Mesenchymal stem cell (in vitro differentiated cells and primary cell): Measurements from ENCODE around the gene KIF26B.

Experiments used
- DNase-seq: peaks from one replicate; pipeline ENCODE4 v3.0.0-alpha.2; 2013
- H2AFZ ChIP-seq: one replicate; pipeline ENCODE4 v1.6.1; 2013; ENCODE audit warnings: low read depth, mild to moderate bottlenecking, control low read depth, inconsistent platforms, low read length, moderate library complexity
- H2AK5ac ChIP-seq: 2 replicates; pipeline ENCODE4 v1.6.1; 2013; ENCODE audit warnings: low read length, moderate library complexity, mild to moderate bottlenecking, inconsistent platforms; ENCODE audit not compliant: severe bottlenecking
- H2BK120ac ChIP-seq: one replicate; pipeline ENCODE4 v1.6.1; 2013; ENCODE audit warnings: low read depth, mild to moderate bottlenecking, inconsistent platforms, low read length, moderate library complexity
- H2BK12ac ChIP-seq, 2 experiments: one replicate each; pipeline ENCODE4 v1.6.1; 2013; ENCODE audit warnings: inconsistent platforms in 2 of 2, low read length in 2 of 2, mild to moderate bottlenecking in 2 of 2, moderate library complexity in 2 of 2, control low read depth in 1 of 2
- H2BK15ac ChIP-seq: one replicate; pipeline ENCODE4 v1.6.1; 2013; ENCODE audit warnings: mild to moderate bottlenecking, low read depth, inconsistent platforms; ENCODE audit not compliant: poor library complexity, severe bottlenecking
- H2BK5ac ChIP-seq: 2 replicates; pipeline ENCODE4 v1.6.1; 2013; ENCODE audit warnings: low read depth, mild to moderate bottlenecking, low read length, control low read depth, inconsistent platforms; ENCODE audit not compliant: poor library complexity, severe bottlenecking
- H3K14ac ChIP-seq, 2 experiments: one replicate each; pipeline ENCODE4 v1.6.1; 2013; ENCODE audit warnings: inconsistent platforms in 2 of 2, low read length in 2 of 2, control low read depth in 1 of 2, mild to moderate bottlenecking in 1 of 2, moderate library complexity in 1 of 2
- H3K18ac ChIP-seq, 2 experiments: one replicate each; pipeline ENCODE4 v1.6.1; 2013; ENCODE audit warnings: inconsistent platforms in 2 of 2, low read length in 2 of 2, control low read depth in 1 of 2, low read depth in 1 of 2, mild to moderate bottlenecking in 1 of 2
- H3K23ac ChIP-seq, 2 experiments: one replicate each; pipeline ENCODE4 v1.6.1; 2013; ENCODE audit warnings: inconsistent platforms in 2 of 2, low read length in 2 of 2, mild to moderate bottlenecking in 2 of 2, moderate library complexity in 2 of 2, control low read depth in 1 of 2
- H3K27ac ChIP-seq: 2 replicates; pipeline ENCODE4 v1.5.1; 2013; ENCODE audit warnings: mild to moderate bottlenecking, moderate library complexity, low read length, control low read depth, inconsistent platforms; ENCODE audit not compliant: poor library complexity, severe bottlenecking
- H3K27me3 ChIP-seq, 2 experiments: 2 replicates each; pipeline versions ENCODE4 v1.6.1 to v1.7.0; 2013; ENCODE audit warnings: low read length in 2 of 2, mild to moderate bottlenecking in 2 of 2, moderate library complexity in 2 of 2, control low read depth in 1 of 2, inconsistent platforms in 1 of 2; ENCODE audit not compliant: control insufficient read depth in 1 of 2, insufficient read depth in 1 of 2
- H3K36me3 ChIP-seq, 2 experiments: 2 replicates each; pipeline versions ENCODE4 v1.6.1 to v1.7.0; 2013; ENCODE audit warnings: low read length in 2 of 2, control low read depth in 1 of 2, inconsistent platforms in 1 of 2, low read depth in 1 of 2, mild to moderate bottlenecking in 1 of 2; ENCODE audit not compliant: insufficient read depth in 2 of 2, control insufficient read depth in 1 of 2
- H3K4ac ChIP-seq, 2 experiments: one replicate each; pipeline ENCODE4 v1.6.1; 2013; ENCODE audit warnings: inconsistent platforms in 2 of 2, low read length in 2 of 2, mild to moderate bottlenecking in 2 of 2, moderate library complexity in 2 of 2, control low read depth in 1 of 2, low read depth in 1 of 2
- H3K4me1 ChIP-seq: 2 replicates; pipeline ENCODE4 v1.6.1; 2013; ENCODE audit warnings: low read depth, low read length, control low read depth; ENCODE audit not compliant: control insufficient read depth, insufficient read depth
- H3K4me2 ChIP-seq: 2 replicates; pipeline ENCODE4 v1.6.1; 2013; ENCODE audit warnings: low read length, mild to moderate bottlenecking, inconsistent platforms; ENCODE audit not compliant: poor library complexity, severe bottlenecking
- H3K4me3 ChIP-seq, 2 experiments: 2 replicates each; pipeline versions ENCODE4 v1.5.1 to v1.7.0; 2013; ENCODE audit warnings: low read length in 2 of 2, mild to moderate bottlenecking in 2 of 2, control low read depth in 1 of 2, low read depth in 1 of 2; ENCODE audit not compliant: insufficient read depth in 1 of 2
- H3K79me1 ChIP-seq: replicated peaks from 2 replicates; pipeline ENCODE4 v1.6.1; 2013; ENCODE audit warnings: mild to moderate bottlenecking, control low read depth, low read length, inconsistent platforms; ENCODE audit not compliant: poor library complexity, severe bottlenecking
- H3K9ac ChIP-seq: 2 replicates; pipeline ENCODE4 v1.7.0; 2013; ENCODE audit warnings: mild to moderate bottlenecking, low read length, moderate library complexity
- H3K9me3 ChIP-seq: 2 replicates; pipeline ENCODE4 v1.7.0; 2013; ENCODE audit warnings: mild to moderate bottlenecking, low read length; ENCODE audit not compliant: control insufficient read depth
- H4K8ac ChIP-seq: one replicate; pipeline ENCODE4 v1.6.1; 2013; ENCODE audit warnings: inconsistent platforms, mild to moderate bottlenecking, low read length, moderate library complexity
- H4K91ac ChIP-seq: one replicate; pipeline ENCODE4 v1.6.1; 2013; ENCODE audit warnings: mild to moderate bottlenecking, low read length, inconsistent platforms
- WGBS: methylation state at CpG from one replicate; pipeline ENCODE4 v1.1.7; 2013; ENCODE audit warnings: mixed read lengths; 5-methylcytosine and 5-hydroxymethylcytosine counted together

The KIF26B gene

DNA sequence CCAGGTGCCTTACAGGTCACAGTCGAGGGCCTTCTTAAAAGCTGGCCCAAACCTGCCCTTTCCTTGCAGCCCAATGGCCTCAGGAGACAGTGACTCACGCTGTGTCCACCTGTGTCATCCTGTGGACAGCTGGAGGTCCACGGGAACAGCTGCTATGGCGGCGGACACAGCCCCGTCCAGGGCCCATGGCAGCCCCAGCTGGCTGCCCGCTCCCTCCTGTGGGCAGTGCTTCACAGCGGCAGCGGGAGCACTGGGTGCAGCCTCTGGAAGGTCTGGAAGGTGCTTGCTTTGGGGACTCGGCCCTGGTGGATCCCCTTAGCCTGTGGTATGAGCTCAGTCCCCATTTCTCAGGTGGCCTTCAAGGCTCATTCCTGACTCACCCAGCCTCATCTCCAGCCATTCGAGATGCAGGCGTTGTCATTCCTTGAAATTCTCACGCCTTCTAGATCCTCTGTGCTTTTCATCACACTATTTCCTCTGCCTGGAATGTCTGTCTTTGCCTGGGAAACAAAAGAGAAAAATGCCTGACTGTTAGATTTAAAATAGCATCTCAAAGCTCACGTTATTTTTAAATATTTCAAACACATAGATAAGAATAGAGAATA is 86.8 kb downstream of the KIF26B start:
- Histone ChIP-seq H4K8ac (no peak overlapping the region), H3K4me3 (no peak overlapping the region), H4K91ac (no peak overlapping the region), H3K4ac (no peak overlapping the region), H3K36me3 (no peaks in the 10 kb centered on the region), H2BK12ac (no peak overlapping the region), H3K79me1 (no peaks in the 10 kb centered on the region), H2AK5ac (no peak overlapping the region), H3K27me3 (no peaks in the 10 kb centered on the region), H3K4me2 (no peak overlapping the region), H3K23ac (no peak overlapping the region), H3K4me1 (no peaks in the 10 kb centered on the region), H2BK120ac (no peak overlapping the region), H2AFZ (no peak overlapping the region), H2BK15ac (no peak overlapping the region), H3K9me3 (no peaks in the 10 kb centered on the region), H3K14ac (no peak overlapping the region), H2BK5ac (no peak overlapping the region), H3K18ac (no peak overlapping the region), H3K27ac (no peak overlapping the region), H3K9ac (no peak overlapping the region)
- DNase-seq = no peak
- WGBS = 92% methylated on average over 12 of the region's 14 CpGs

DNA sequence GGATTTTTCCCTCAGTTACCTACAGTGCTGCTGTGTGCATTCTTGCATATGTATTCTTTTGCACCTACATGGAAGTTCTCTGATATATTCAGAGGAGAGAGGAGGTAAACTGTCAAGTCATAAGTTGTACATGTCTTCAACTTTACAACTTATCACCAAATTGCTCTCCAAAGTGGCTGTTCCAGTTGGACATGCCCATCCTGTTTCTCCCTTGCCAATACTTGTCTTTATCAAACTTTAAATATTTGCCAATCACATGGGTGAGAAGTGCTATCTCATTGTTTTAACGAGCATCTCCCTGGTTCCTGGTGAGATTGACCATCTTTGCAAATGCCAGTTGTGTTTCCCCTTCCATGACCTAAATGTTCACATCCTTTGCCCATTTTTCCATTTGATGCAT is 88.2 kb downstream of the KIF26B start:
- H3K36me3 ChIP-seq = no peaks in the 10 kb centered on the region
- H2AK5ac ChIP-seq = no peak overlapping the region
- H3K27ac ChIP-seq = no peak overlapping the region
- H2BK5ac ChIP-seq = no peak overlapping the region
- no peaks in the 10 kb centered on the region for H3K4me1 ChIP-seq
- no peak overlapping the region for H3K14ac ChIP-seq
- H3K18ac ChIP-seq = no peak overlapping the region
- H2BK12ac ChIP-seq = no peak overlapping the region
- no peak overlapping the region for H2BK120ac ChIP-seq
- no peak overlapping the region for H3K4ac ChIP-seq
- H3K27me3 ChIP-seq = no peaks in the 10 kb centered on the region
- H3K23ac ChIP-seq = no peak overlapping the region
- no peak overlapping the region for H2AFZ ChIP-seq
- H3K4me2 ChIP-seq = no peak overlapping the region
- WGBS = 79% methylated on average over 1 of the region's 1 CpG
- no peaks in the 10 kb centered on the region for H3K9me3 ChIP-seq
- H3K79me1 ChIP-seq = no peaks in the 10 kb centered on the region
- no peak overlapping the region for H3K9ac ChIP-seq
- no peak overlapping the region for H4K8ac ChIP-seq
- H2BK15ac ChIP-seq = no peak overlapping the region
- no peak for DNase-seq
- no peak overlapping the region for H4K91ac ChIP-seq
- H3K4me3 ChIP-seq = no peak overlapping the region

GRCh38 chr1:245245021-245245667 is 90.4 kb downstream of the KIF26B start:
- Histone ChIP-seq H3K36me3 (no peaks in the 10 kb centered on the region), H4K8ac (no peak overlapping the region), H3K9me3 (no peaks in the 10 kb centered on the region), H3K79me1 (no peaks in the 10 kb centered on the region), H3K27me3 (no peaks in the 10 kb centered on the region), H3K18ac (no peak overlapping the region), H3K9ac (no peak overlapping the region), H3K4me2 (no peak overlapping the region), H3K4me1 (no peaks in the 10 kb centered on the region), H2BK12ac (no peak overlapping the region), H3K23ac (no peak overlapping the region), H4K91ac (no peak overlapping the region), H3K4me3 (no peak overlapping the region), H2BK5ac (no peak overlapping the region), H3K4ac (no peak overlapping the region), H3K27ac (no peak overlapping the region), H2AK5ac (no peak overlapping the region), H2BK15ac (no peak overlapping the region), H3K14ac (no peak overlapping the region), H2BK120ac (no peak overlapping the region), H2AFZ (no peak overlapping the region)
- whole genome bisulfite sequencing = 82% methylated on average over 11 of the region's 11 CpGs
- DNase-seq = no peak

DNA sequence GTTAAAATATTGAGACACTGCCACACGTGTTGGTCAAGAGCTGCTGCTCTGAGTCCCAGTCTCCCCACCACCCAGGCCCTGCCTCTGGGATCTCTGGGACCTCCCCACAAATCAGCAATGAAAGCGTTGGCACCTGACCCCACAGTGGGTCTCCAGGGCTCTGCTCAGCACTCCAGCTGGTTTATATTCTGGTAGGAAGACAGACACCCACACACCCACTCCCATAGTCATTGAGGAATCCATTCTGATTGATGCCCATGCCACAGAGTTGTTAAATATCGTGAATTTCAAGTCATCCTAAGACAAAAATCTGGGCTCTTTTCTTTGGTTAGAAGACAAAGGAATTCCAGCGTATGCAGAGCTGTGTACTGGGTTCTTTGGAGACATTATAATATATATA is 91.6 kb downstream of the KIF26B start:
- no peak overlapping the region for H3K14ac ChIP-seq
- no peak overlapping the region for H2BK120ac ChIP-seq
- H2AFZ ChIP-seq = no peak overlapping the region
- no peak overlapping the region for H2BK5ac ChIP-seq
- no peaks in the 10 kb centered on the region for H3K9me3 ChIP-seq
- no peaks in the 10 kb centered on the region for H3K79me1 ChIP-seq
- no peak overlapping the region for H3K27ac ChIP-seq
- H4K8ac ChIP-seq = no peak overlapping the region
- no peak overlapping the region for H2AK5ac ChIP-seq
- no peak overlapping the region for H3K18ac ChIP-seq
- WGBS = 91% methylated on average over 3 of the region's 4 CpGs
- no peak overlapping the region for H3K4me2 ChIP-seq
- no peak overlapping the region for H4K91ac ChIP-seq
- H2BK15ac ChIP-seq = no peak overlapping the region
- no peak overlapping the region for H2BK12ac ChIP-seq
- H3K36me3 ChIP-seq = no peaks in the 10 kb centered on the region
- H3K4me3 ChIP-seq = no peak overlapping the region
- no peak overlapping the region for H3K4ac ChIP-seq
- H3K9ac ChIP-seq = no peak overlapping the region
- no peak overlapping the region for H3K23ac ChIP-seq
- DNase-seq = no peak
- H3K27me3 ChIP-seq = no peaks in the 10 kb centered on the region
- H3K4me1 ChIP-seq = no peaks in the 10 kb centered on the region
